Measurements from ENCODE around the gene RFK.

RFK gene

DNA sequence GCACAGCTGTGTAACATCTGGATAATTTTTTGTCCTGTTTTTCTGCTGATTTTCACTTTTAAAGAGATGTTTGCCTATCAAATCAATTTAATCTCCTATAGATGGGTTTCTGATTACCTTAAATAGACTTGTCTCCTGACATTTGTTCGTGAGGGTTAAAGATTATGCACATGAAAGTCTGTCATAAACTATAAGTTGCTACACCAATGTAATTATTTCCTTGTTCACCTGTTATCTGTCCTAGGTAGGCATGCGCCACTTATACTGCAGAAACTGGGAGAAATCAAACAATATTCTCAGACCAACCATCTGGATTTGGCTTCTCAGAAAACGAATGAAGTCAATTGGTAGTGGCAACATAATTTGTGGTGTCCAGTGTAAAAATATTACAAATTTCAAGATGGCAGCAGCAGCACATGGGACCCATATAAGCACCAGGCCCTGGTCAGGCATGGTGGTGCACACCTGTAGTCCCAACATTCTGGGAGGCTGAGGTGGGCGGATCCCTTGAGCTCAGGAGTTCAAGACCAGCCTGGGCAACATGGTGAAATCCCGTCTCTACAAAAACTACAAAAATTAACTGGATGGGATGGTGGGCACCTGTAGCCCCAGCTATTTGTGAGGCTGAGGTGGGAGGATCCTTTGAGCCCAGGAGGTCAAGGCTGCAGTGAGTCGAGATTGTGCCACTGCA lies 20.3 kb downstream of the RFK start:
- Histone ChIP-seq H3K4me3 (ENCODE audit: low read depth, low read length) (no peak overlapping the region), H2AK5ac (ENCODE audit: low read length) (no peak overlapping the region), H3K4me1 (ENCODE audit: control insufficient read depth in 1 of 2, insufficient read depth in 2 of 2, low read length in 2 of 2) (peaks cover 7 to 12% of the 10 kb centered on the region in 2 experiments), H2AFZ (ENCODE audit: insufficient read depth, low read length, poor library complexity) (no peak overlapping the region), H3K4ac (ENCODE audit: low read depth, low read length) (no peak overlapping the region), H3K23ac (ENCODE audit: low read length) (no peak overlapping the region), H4K91ac (ENCODE audit: low read depth, low read length) (no peak overlapping the region), H2BK120ac (ENCODE audit: insufficient read depth, low read length, poor library complexity) (no peak overlapping the region), H2BK5ac (ENCODE audit: low read depth, low read length, poor library complexity) (no peak overlapping the region), H3K9ac (ENCODE audit: low read length) (no peak overlapping the region), H3K9me3 (ENCODE audit: insufficient read depth, low read depth, low read length) (no peaks in the 10 kb centered on the region), H3K18ac (ENCODE audit: low read length) (no peak overlapping the region), H2BK12ac (ENCODE audit: low read length) (no peak overlapping the region), H4K8ac (ENCODE audit: low read depth, low read length) (no peak overlapping the region), H3K79me2 (ENCODE audit: control insufficient read depth, insufficient read depth, low read length, poor library complexity) (peaks cover 1% of the 10 kb centered on the region), H4K12ac (ENCODE audit: low read depth, low read length) (no peak overlapping the region), H3K36me3 (ENCODE audit: control insufficient read depth in 1 of 2, insufficient read depth in 2 of 2, low read length in 2 of 2) (no peaks in the 10 kb centered on the region), H3K79me1 (ENCODE audit: low read length) (peaks cover 14% of the 10 kb centered on the region), H3K27ac (ENCODE audit: low read depth, low read length) (no peak overlapping the region), H3K4me2 (ENCODE audit: low read length) (no peak overlapping the region), H3K27me3 (ENCODE audit: insufficient read depth, low read length) (no peaks in the 10 kb centered on the region), H3K14ac (ENCODE audit: low read length) (no peak overlapping the region)
- no peak for DNase-seq
- WGBS (ENCODE audit: extremely low coverage, insufficient coverage, insufficient read length): no CpG with 5 or more reads among the region's 6 CpGs

DNA sequence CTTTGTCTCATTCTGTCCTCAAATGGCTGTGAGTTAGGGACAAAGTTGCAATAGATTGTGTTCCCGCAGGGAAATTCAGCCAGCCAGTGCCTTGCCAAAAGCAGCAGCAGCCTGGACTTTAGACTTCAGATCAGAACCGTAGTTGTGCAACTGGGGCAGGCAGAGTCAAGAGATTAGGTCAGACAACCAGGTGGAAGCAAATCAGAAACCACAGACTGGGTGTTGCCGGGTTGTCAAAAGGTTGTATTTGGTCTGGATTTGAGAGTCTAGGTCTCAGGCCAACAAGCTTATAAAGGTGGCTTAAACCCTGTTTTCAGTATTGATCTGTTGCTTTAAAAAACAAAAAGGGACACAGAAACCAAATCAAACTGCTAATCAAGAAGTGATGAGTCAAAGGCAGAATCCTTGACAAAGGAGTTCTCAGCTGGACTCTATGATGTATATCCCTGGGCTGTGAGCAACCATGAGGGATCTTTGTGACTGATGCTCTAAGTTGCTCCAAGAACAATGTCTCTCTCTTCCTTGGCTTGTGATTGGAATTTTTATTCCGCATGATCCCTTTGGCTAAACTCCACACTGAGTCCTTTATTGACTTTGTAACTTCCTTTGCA lies 20.9 kb downstream of the RFK start:
- Histone ChIP-seq H4K91ac (ENCODE audit: low read depth, low read length) (no peak overlapping the region), H3K27ac (ENCODE audit: low read depth, low read length) (no peak overlapping the region), H3K9me3 (ENCODE audit: insufficient read depth, low read depth, low read length) (no peaks in the 10 kb centered on the region), H3K4me2 (ENCODE audit: low read length) (no peak overlapping the region), H4K12ac (ENCODE audit: low read depth, low read length) (no peak overlapping the region), H3K4me3 (ENCODE audit: low read depth, low read length) (no peak overlapping the region), H3K4me1 (ENCODE audit: control insufficient read depth in 1 of 2, insufficient read depth in 2 of 2, low read length in 2 of 2) (peaks cover 4 to 8% of the 10 kb centered on the region in 2 experiments), H3K23ac (ENCODE audit: low read length) (no peak overlapping the region), H3K27me3 (ENCODE audit: insufficient read depth, low read length) (no peaks in the 10 kb centered on the region), H3K79me1 (ENCODE audit: low read length) (peaks cover 11% of the 10 kb centered on the region), H4K8ac (ENCODE audit: low read depth, low read length) (peak overlapping the region; percentile 25), H3K14ac (ENCODE audit: low read length) (no peak overlapping the region), H2BK5ac (ENCODE audit: low read depth, low read length, poor library complexity) (no peak overlapping the region), H3K79me2 (ENCODE audit: control insufficient read depth, insufficient read depth, low read length, poor library complexity) (no peaks in the 10 kb centered on the region), H3K18ac (ENCODE audit: low read length) (no peak overlapping the region), H2BK12ac (ENCODE audit: low read length) (peak overlapping the region; percentile 32), H3K36me3 (ENCODE audit: control insufficient read depth in 1 of 2, insufficient read depth in 2 of 2, low read length in 2 of 2) (no peaks in the 10 kb centered on the region), H2AFZ (ENCODE audit: insufficient read depth, low read length, poor library complexity) (no peak overlapping the region), H2AK5ac (ENCODE audit: low read length) (no peak overlapping the region), H2BK120ac (ENCODE audit: insufficient read depth, low read length, poor library complexity) (no peak overlapping the region), H3K9ac (ENCODE audit: low read length) (no peak overlapping the region), H3K4ac (ENCODE audit: low read depth, low read length) (no peak overlapping the region)
- DNase-seq: peak; percentile 32 to 33
- WGBS (ENCODE audit: extremely low coverage, insufficient coverage, insufficient read length): no CpG with 5 or more reads among the region's 4 CpGs

DNA sequence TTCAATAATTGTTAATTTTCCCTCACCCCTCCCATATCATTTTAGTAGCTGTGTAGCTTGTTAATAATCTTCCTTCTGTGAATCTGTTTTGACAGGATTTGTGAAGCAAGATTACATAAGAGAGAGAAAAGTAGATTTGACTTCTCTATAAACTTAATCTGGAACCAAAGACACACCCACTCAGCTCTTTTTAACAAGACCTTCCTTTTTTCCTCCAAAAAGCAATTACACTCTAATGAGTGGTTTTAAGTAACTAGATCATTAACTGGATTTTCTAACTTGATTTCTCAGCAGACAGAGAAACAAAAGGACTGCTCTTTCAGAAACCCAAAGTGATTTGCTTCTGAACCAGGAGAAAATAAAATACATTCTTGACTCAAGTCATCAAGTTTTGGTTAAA lies 21.9 kb downstream of the RFK start:
- Histone ChIP-seq H3K79me1 (ENCODE audit: low read length) (peaks cover 3% of the 10 kb centered on the region), H2AFZ (ENCODE audit: insufficient read depth, low read length, poor library complexity) (no peak overlapping the region), H3K27me3 (ENCODE audit: insufficient read depth, low read length) (no peaks in the 10 kb centered on the region), H4K12ac (ENCODE audit: low read depth, low read length) (no peak overlapping the region), H2BK12ac (ENCODE audit: low read length) (no peak overlapping the region), H3K14ac (ENCODE audit: low read length) (no peak overlapping the region), H3K4me2 (ENCODE audit: low read length) (no peak overlapping the region), H4K91ac (ENCODE audit: low read depth, low read length) (no peak overlapping the region), H3K9me3 (ENCODE audit: insufficient read depth, low read depth, low read length) (peaks cover 1% of the 10 kb centered on the region), H2AK5ac (ENCODE audit: low read length) (no peak overlapping the region), H3K23ac (ENCODE audit: low read length) (no peak overlapping the region), H4K8ac (ENCODE audit: low read depth, low read length) (no peak overlapping the region), H3K36me3 (ENCODE audit: control insufficient read depth in 1 of 2, insufficient read depth in 2 of 2, low read length in 2 of 2) (no peaks in the 10 kb centered on the region), H2BK120ac (ENCODE audit: insufficient read depth, low read length, poor library complexity) (no peak overlapping the region), H3K79me2 (ENCODE audit: control insufficient read depth, insufficient read depth, low read length, poor library complexity) (no peaks in the 10 kb centered on the region), H3K27ac (ENCODE audit: low read depth, low read length) (no peak overlapping the region), H3K4me3 (ENCODE audit: low read depth, low read length) (no peak overlapping the region), H2BK5ac (ENCODE audit: low read depth, low read length, poor library complexity) (no peak overlapping the region), H3K4ac (ENCODE audit: low read depth, low read length) (no peak overlapping the region), H3K4me1 (ENCODE audit: control insufficient read depth in 1 of 2, insufficient read depth in 2 of 2, low read length in 2 of 2) (peaks cover 0 to 5% of the 10 kb centered on the region in 2 experiments), H3K18ac (ENCODE audit: low read length) (no peak overlapping the region), H3K9ac (ENCODE audit: low read length) (no peak overlapping the region)
- DNase-seq: no peak

DNA sequence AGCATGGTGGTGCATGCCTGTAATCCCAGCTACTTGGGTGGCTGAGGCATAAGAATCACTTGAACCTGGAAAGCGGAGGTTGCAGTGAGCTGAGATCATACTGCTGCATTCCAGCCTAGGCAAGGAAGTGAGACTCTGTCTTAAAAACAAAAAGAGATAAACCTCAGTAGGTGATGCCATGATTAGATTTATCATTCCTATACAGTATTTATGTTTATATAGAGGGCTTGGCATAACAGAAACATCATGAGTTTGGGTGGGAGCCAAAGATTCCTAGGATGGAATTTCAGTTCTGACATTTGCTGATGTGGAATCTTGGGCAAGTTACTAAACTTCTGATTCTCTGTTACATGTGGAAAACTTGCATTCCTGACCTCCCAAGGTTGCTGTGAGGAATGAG lies 22.3 kb downstream of the RFK start:
- no peak overlapping the region for H3K23ac ChIP-seq (ENCODE audit: low read length)
- H3K18ac ChIP-seq (ENCODE audit: low read length): no peak overlapping the region
- peak in 1 of 2 donors; percentile 23 for DNase-seq
- H3K4ac ChIP-seq (ENCODE audit: low read depth, low read length): no peak overlapping the region
- H3K27ac ChIP-seq (ENCODE audit: low read depth, low read length): peak overlapping the region; percentile 21
- no peak overlapping the region for H4K8ac ChIP-seq (ENCODE audit: low read depth, low read length)
- H3K27me3 ChIP-seq (ENCODE audit: insufficient read depth, low read length): no peaks in the 10 kb centered on the region
- no peak overlapping the region for H2AK5ac ChIP-seq (ENCODE audit: low read length)
- no peak overlapping the region for H2BK120ac ChIP-seq (ENCODE audit: insufficient read depth, low read length, poor library complexity)
- no peak overlapping the region for H4K12ac ChIP-seq (ENCODE audit: low read depth, low read length)
- H3K9ac ChIP-seq (ENCODE audit: low read length): no peak overlapping the region
- no peak overlapping the region for H3K14ac ChIP-seq (ENCODE audit: low read length)
- H2BK12ac ChIP-seq (ENCODE audit: low read length): no peak overlapping the region
- peaks cover 0 to 5% of the 10 kb centered on the region in 2 experiments for H3K4me1 ChIP-seq (ENCODE audit: control insufficient read depth in 1 of 2, insufficient read depth in 2 of 2, low read length in 2 of 2)
- no peak overlapping the region for H3K4me2 ChIP-seq (ENCODE audit: low read length)
- no peak overlapping the region for H2AFZ ChIP-seq (ENCODE audit: insufficient read depth, low read length, poor library complexity)
- H3K79me2 ChIP-seq (ENCODE audit: control insufficient read depth, insufficient read depth, low read length, poor library complexity): no peaks in the 10 kb centered on the region
- no peak overlapping the region for H4K91ac ChIP-seq (ENCODE audit: low read depth, low read length)
- no peak overlapping the region for H2BK5ac ChIP-seq (ENCODE audit: low read depth, low read length, poor library complexity)
- H3K9me3 ChIP-seq (ENCODE audit: insufficient read depth, low read depth, low read length): peaks cover 1% of the 10 kb centered on the region
- H3K4me3 ChIP-seq (ENCODE audit: low read depth, low read length): no peak overlapping the region
- H3K36me3 ChIP-seq (ENCODE audit: control insufficient read depth in 1 of 2, insufficient read depth in 2 of 2, low read length in 2 of 2): no peaks in the 10 kb centered on the region
- H3K79me1 ChIP-seq (ENCODE audit: low read length): no peaks in the 10 kb centered on the region
- no CpG with 5 or more reads among the region's 1 CpG for WGBS (ENCODE audit: extremely low coverage, insufficient coverage, insufficient read length)
